ENCODE results near the gene POU5F2.

GRCh38 chr5:93724791-93725190 is 16.6 kb downstream of the POU5F2 start:
- TF ChIP-seq, protein P1, sequence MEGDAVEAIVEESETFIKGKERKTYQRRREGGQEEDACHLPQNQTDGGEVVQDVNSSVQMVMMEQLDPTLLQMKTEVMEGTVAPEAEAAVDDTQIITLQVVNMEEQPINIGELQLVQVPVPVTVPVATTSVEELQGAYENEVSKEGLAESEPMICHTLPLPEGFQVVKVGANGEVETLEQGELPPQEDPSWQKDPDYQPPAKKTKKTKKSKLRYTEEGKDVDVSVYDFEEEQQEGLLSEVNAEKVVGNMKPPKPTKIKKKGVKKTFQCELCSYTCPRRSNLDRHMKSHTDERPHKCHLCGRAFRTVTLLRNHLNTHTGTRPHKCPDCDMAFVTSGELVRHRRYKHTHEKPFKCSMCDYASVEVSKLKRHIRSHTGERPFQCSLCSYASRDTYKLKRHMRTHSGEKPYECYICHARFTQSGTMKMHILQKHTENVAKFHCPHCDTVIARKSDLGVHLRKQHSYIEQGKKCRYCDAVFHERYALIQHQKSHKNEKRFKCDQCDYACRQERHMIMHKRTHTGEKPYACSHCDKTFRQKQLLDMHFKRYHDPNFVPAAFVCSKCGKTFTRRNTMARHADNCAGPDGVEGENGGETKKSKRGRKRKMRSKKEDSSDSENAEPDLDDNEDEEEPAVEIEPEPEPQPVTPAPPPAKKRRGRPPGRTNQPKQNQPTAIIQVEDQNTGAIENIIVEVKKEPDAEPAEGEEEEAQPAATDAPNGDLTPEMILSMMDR (conservative IDR thresholded peaks at IDR 0.05; ENCODE audit: low read depth, low read length) = no peak
- TF ChIP-seq POLR2A (IDR thresholded peaks at IDR 0.05; ENCODE audit: low read depth, low read length) (no peak), RAD21 (IDR thresholded peaks at IDR 0.05; ENCODE audit: low read length) (no peak), MXI1 (IDR thresholded peaks at IDR 0.05; ENCODE audit: borderline replicate concordance, low read depth, low read length) (no peak), CEBPB (IDR thresholded peaks at IDR 0.05; ENCODE audit: low read depth, low read length) (no peak), RCOR1 (IDR thresholded peaks at IDR 0.05; ENCODE audit: insufficient replicate concordance, low read length) (no peak), RFX5 (IDR thresholded peaks at IDR 0.05; ENCODE audit: low read depth, low read length) (no peak), CHD1 (IDR thresholded peaks at IDR 0.05; ENCODE audit: low read depth, low read length) (no peak), SMC3 (IDR thresholded peaks at IDR 0.05; ENCODE audit: low read depth, low read length) (no peak), BHLHE40 (IDR thresholded peaks at IDR 0.05; ENCODE audit: low read depth, low read length) (no peak), USF2 (IDR thresholded peaks at IDR 0.05; ENCODE audit: low read depth, low read length) (no peak)
- TF ChIP-seq, protein P2, sequence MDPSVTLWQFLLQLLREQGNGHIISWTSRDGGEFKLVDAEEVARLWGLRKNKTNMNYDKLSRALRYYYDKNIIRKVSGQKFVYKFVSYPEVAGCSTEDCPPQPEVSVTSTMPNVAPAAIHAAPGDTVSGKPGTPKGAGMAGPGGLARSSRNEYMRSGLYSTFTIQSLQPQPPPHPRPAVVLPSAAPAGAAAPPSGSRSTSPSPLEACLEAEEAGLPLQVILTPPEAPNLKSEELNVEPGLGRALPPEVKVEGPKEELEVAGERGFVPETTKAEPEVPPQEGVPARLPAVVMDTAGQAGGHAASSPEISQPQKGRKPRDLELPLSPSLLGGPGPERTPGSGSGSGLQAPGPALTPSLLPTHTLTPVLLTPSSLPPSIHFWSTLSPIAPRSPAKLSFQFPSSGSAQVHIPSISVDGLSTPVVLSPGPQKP (IDR thresholded peaks at IDR 0.05; ENCODE audit: borderline replicate concordance, low read depth, low read length) = no peak

Measured in IMR-90 (cell line).